MM.1S (cell line): ENCODE data around the gene NCBP2.
A peak's percentile ranks its signal among the peaks of the same experiment; 100 is the strongest.

Experiments used
- CTCF ChIP-seq: fragments of 300-600 bp; sonication (generic); IDR thresholded peaks from 2 replicates; pipeline ENCODE4 v1.5.1; 2016; ENCODE audit warnings: antibody characterized with exemption, low read length, mixed read lengths
- EZH2 ChIP-seq: fragments of 300-600 bp; sonication (generic); optimal IDR thresholded peaks from 2 replicates; pipeline ENCODE3; 2017; ENCODE audit warnings: low read depth, mild to moderate bottlenecking, antibody characterized with exemption, low read length, mixed read lengths

DNA sequence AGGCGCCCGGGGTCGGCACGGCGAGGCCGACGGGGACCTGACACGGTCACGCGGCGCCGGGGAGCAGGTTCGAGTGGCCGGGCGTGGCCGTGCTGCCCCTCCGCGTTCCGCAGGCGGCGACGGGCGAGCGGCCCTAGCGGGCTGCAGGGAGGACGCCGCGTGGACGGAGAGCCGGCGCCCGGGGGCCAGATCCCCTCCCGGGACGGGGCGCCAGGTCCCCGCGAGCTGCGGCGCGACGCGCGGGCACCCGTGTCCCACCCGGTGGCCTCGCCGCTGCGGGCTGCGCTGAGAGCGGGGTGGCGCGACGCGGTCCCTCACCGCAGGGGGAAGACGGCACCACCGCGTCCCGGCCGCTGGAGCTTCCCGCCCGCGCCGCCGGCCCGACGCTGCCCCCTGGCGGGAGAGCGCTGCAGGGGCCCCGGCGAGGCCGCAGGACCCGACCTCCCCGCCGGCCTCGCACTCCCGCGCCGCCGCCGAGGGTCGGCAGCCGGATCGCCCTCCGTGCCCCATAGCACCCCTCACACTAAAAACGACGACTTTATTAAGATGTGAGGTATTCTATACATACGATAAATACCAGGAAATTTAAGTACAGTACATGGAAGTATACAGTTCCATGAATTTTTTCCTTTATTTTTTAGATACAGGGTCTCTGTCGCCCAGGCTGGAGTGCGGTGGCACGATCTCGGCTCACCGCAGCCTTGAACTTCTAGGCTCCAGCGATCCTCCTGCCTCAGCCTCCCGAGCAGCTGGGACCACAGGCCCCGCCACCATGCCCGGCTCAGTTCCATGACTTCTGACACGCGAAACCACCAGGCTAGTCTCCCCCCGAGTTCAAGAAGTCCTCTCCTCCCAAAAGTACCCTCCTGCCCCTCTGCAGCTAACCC is 27.6 kb upstream of the NCBP2 start:
- TF ChIP-seq EZH2 (no peak), CTCF (peak; percentile 62)
